SK-N-MC (cell line): Measurements from ENCODE around the gene GINS1.

Source experiments
- EZH2 ChIP-seq: fragments of 200-600 bp; sonication (generic); IDR thresholded peaks from one replicate; pipeline ENCODE4 v1.6.1; 2017; ENCODE audit warnings: antibody characterized with exemption
- POLR2AphosphoS5 ChIP-seq: IDR thresholded peaks from 2 replicates; pipeline ENCODE4 v1.6.1; 2012; ENCODE audit warnings: mild to moderate bottlenecking, low read depth, low read length, borderline replicate concordance

DNA sequence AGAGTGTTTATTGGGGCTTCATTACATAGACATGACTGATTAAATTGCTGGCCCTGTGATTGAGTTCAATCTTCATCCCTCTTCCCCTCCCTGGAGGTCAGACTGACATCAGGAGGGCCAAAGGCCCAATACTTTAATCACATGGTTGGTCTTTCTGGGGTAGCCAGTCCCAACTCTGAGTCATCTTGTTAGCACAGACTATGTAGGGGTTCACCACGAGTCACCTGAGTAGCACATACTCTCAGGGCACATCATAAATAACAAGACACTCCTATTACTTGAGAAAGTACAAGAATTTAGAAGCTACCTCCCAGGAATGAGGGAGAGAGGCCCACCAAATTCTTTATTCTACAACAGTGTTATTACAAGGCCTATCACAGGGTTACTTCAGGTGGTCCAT lies 11.3 kb downstream of the GINS1 start:
- no peak for TF ChIP-seq POLR2AphosphoS5
- TF ChIP-seq EZH2: no peak
